ENCODE results near the gene ZDHHC5. TPM values are rescaled to one million over a fixed set of nuclear protein-coding genes. Genes with fewer than 3 reads are reported as not detected.

ZDHHC5 gene
- total RNA-seq = 10 to 100 TPM; 19.9 to 54.1 (median 39.9) TPM
- 10 to 100 TPM; 22.3 to 62.6 TPM for polyA plus RNA-seq
- long read RNA-seq, donor 1, full-length matches to known transcripts = 1 of 9 reads
- long read RNA-seq, donor 1, partial matches to known transcripts = 1 of 9 reads
- long read RNA-seq, donor 1, other reads (novel, unspliced or antisense) = 7 of 9 reads
- long read RNA-seq, donor 2, full-length matches to known transcripts = 4 of 23 reads
- long read RNA-seq, donor 2, partial matches to known transcripts = 19 of 23 reads
- long read RNA-seq, donor 2, other reads (novel, unspliced or antisense) = 0 of 23 reads
- long read RNA-seq, donor 3, full-length matches to known transcripts = 76 of 115 reads
- long read RNA-seq, donor 3, partial matches to known transcripts = 22 of 115 reads
- long read RNA-seq, donor 3, other reads (novel, unspliced or antisense) = 17 of 115 reads

- Histone ChIP-seq H3K4me3 (peak within 1 kb of the TSS; percentile 85), H3K27me3 (no peaks in the 10 kb centered on the region), H3K36me3 (no peaks in the 10 kb centered on the region), H3K9me3 (no peaks in the 10 kb centered on the region), H3K4me1 (ENCODE audit: insufficient read depth) (peaks cover 2% of the 10 kb centered on the region), H3K27ac (peak within 1 kb of the TSS; percentile 85 to 98)
- TF ChIP-seq POLR2A (IDR thresholded peaks at IDR 0.05) (peak; percentile 64), EP300 (IDR thresholded peaks at IDR 0.05) (no peak)
- TF ChIP-seq, protein P1, sequence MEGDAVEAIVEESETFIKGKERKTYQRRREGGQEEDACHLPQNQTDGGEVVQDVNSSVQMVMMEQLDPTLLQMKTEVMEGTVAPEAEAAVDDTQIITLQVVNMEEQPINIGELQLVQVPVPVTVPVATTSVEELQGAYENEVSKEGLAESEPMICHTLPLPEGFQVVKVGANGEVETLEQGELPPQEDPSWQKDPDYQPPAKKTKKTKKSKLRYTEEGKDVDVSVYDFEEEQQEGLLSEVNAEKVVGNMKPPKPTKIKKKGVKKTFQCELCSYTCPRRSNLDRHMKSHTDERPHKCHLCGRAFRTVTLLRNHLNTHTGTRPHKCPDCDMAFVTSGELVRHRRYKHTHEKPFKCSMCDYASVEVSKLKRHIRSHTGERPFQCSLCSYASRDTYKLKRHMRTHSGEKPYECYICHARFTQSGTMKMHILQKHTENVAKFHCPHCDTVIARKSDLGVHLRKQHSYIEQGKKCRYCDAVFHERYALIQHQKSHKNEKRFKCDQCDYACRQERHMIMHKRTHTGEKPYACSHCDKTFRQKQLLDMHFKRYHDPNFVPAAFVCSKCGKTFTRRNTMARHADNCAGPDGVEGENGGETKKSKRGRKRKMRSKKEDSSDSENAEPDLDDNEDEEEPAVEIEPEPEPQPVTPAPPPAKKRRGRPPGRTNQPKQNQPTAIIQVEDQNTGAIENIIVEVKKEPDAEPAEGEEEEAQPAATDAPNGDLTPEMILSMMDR (IDR thresholded peaks at IDR 0.05) = peak; percentile 49 to 82 (median 64)
- intact Hi-C loops (cut with DNase I) = loop anchor here in 2 of 4 donors (5.0 to 10.0 kb wide), 2 partner anchors 94 to 1887 kb away; partner anchors contain the start of gene CTNND1 (in 1 of the 2)
- WGBS, 3 donors = 0% methylated on average over 81 to 96 of the region's 96 CpGs
- peak; percentile 98 to 99 (median 99) for DNase-seq
These were observed at the start of gene ZDHHC5 for GRCh38 chr11:57667736-57668433. Gene ZDHHC5 (plus strand): TSS chr11:57668114. CDS start chr11:57673091, 4,977 bp downstream.

DNA sequence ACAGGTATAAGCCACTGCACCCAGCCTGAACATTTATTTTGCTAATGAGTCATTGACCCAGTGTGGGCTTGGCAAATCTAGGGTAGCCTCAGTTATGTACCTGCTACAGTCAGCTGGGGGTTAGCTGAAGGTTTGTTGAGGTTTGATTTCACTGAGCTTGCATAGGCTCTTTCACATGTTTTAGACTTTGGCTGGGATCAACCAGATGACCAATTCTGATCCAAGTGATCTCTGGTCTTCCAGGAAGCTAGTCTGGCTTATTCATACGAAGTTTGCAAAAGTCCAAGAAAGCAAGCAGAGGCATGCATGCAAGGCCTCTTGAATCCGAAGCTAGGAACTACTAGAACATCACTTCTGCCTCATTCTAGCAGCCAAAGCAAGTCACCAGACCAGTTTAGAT lies 49.5 kb upstream of the ZDHHC5 start:
- no peak for DNase-seq
- H3K27ac ChIP-seq = no peak overlapping the region
- H3K4me1 ChIP-seq (ENCODE audit: insufficient read depth) = no peaks in the 10 kb centered on the region
- intact Hi-C loops (cut with DNase I) = no loop called here
- TF ChIP-seq POLR2A (IDR thresholded peaks at IDR 0.05) = no peak
- TF ChIP-seq, protein P1 (IDR thresholded peaks at IDR 0.05) = no peak
- no peak for TF ChIP-seq EP300 (IDR thresholded peaks at IDR 0.05)
- H3K36me3 ChIP-seq = no peaks in the 10 kb centered on the region
- H3K27me3 ChIP-seq = no peaks in the 10 kb centered on the region
- no peaks in the 10 kb centered on the region for H3K9me3 ChIP-seq
- H3K4me3 ChIP-seq = no peak overlapping the region
- 78 to 92% (median 84%) methylated on average over 2 of the region's 2 CpGs for WGBS, 3 donors

GRCh38 chr11:57619331-57619730 lies 48.6 kb upstream of the ZDHHC5 start:
- no peak overlapping the region for H3K27ac ChIP-seq
- TF ChIP-seq EP300 (IDR thresholded peaks at IDR 0.05) (no peak), POLR2A (IDR thresholded peaks at IDR 0.05) (no peak)
- TF ChIP-seq, protein P1 (IDR thresholded peaks at IDR 0.05) = no peak
- 83 to 95% (median 91%) methylated on average over 2 of the region's 2 CpGs for WGBS, 3 donors
- H3K36me3 ChIP-seq = no peaks in the 10 kb centered on the region
- H3K9me3 ChIP-seq = no peaks in the 10 kb centered on the region
- DNase-seq = no peak
- H3K4me1 ChIP-seq (ENCODE audit: insufficient read depth) = no peaks in the 10 kb centered on the region
- H3K4me3 ChIP-seq = no peak overlapping the region
- no peaks in the 10 kb centered on the region for H3K27me3 ChIP-seq
- intact Hi-C loops (cut with DNase I) = no loop called here

GRCh38 chr11:57620467-57620866 lies 47.4 kb upstream of the ZDHHC5 start:
- no peaks in the 10 kb centered on the region for H3K4me1 ChIP-seq (ENCODE audit: insufficient read depth)
- no peaks in the 10 kb centered on the region for H3K27me3 ChIP-seq
- no peak for DNase-seq
- no peaks in the 10 kb centered on the region for H3K9me3 ChIP-seq
- intact Hi-C loops (cut with DNase I) = no loop called here
- no peak overlapping the region for H3K27ac ChIP-seq
- no peaks in the 10 kb centered on the region for H3K36me3 ChIP-seq
- TF ChIP-seq, protein P1 (IDR thresholded peaks at IDR 0.05) = no peak
- TF ChIP-seq POLR2A (IDR thresholded peaks at IDR 0.05) (no peak), EP300 (IDR thresholded peaks at IDR 0.05) (no peak)
- H3K4me3 ChIP-seq = no peak overlapping the region
